ENCODE measurements around the gene NIPBL.
"Not testable (repeated sequence)": the region's sequence is repeated elsewhere in the genome, so short reads cannot be mapped to it uniquely, and the experiment has no call there.

Gene NIPBL

GRCh38 chr5:36902353-36902752, 25.8 kb downstream of the NIPBL start:
- FAIRE-seq = no peak

GRCh38 chr5:36904677-36905076, 28.1 kb downstream of the NIPBL start:
- FAIRE-seq = no peak

- FAIRE-seq = no peak
These were observed 32.1 kb downstream of the NIPBL start for GRCh38 chr5:36908544-36909260.

GRCh38 chr5:36915653-36916052, 39.1 kb downstream of the NIPBL start:
- FAIRE-seq = no peak

- not testable (repeated sequence) for FAIRE-seq
These were observed 40.0 kb downstream of the NIPBL start for GRCh38 chr5:36916614-36917013.

GRCh38 chr5:36917358-36917757, 40.8 kb downstream of the NIPBL start:
- not testable (repeated sequence) for FAIRE-seq

GRCh38 chr5:36919238-36919637, 42.7 kb downstream of the NIPBL start:
- no peak for FAIRE-seq

- FAIRE-seq = no peak
These were observed 43.1 kb downstream of the NIPBL start for GRCh38 chr5:36919650-36920049.

GRCh38 chr5:36928947-36929346, 52.4 kb downstream of the NIPBL start:
- no peak for FAIRE-seq

- no peak for FAIRE-seq
These were observed 52.9 kb downstream of the NIPBL start for GRCh38 chr5:36929438-36929837.

- FAIRE-seq = no peak
These were observed 55.5 kb downstream of the NIPBL start for GRCh38 chr5:36932056-36932455.

GRCh38 chr5:36932699-36933098, 56.1 kb downstream of the NIPBL start:
- no peak for FAIRE-seq

- no peak for FAIRE-seq
These were observed 58.3 kb downstream of the NIPBL start for GRCh38 chr5:36934740-36935356.

- no peak for FAIRE-seq
These were observed 59.2 kb downstream of the NIPBL start for GRCh38 chr5:36935805-36936204.

GRCh38 chr5:36936309-36936708, 59.7 kb downstream of the NIPBL start:
- no peak for FAIRE-seq

- FAIRE-seq = no peak
These were observed 61.6 kb downstream of the NIPBL start for GRCh38 chr5:36938129-36938528.

GRCh38 chr5:36939969-36940858, 63.6 kb downstream of the NIPBL start:
- FAIRE-seq = no peak

GRCh38 chr5:36943584-36943983, 67.0 kb downstream of the NIPBL start:
- no peak for FAIRE-seq

- FAIRE-seq = no peak
These were observed 67.5 kb downstream of the NIPBL start for GRCh38 chr5:36944024-36944423.

GRCh38 chr5:36944607-36945225, 68.1 kb downstream of the NIPBL start:
- peak; percentile 83 for FAIRE-seq

GRCh38 chr5:36945687-36946086, 69.1 kb downstream of the NIPBL start:
- FAIRE-seq = no peak

GRCh38 chr5:36946101-36946500, 69.5 kb downstream of the NIPBL start:
- FAIRE-seq = no peak

GRCh38 chr5:36948041-36948440, 71.5 kb downstream of the NIPBL start:
- FAIRE-seq = no peak
